NCI-H2029 (cell line): ENCODE data around the gene PRSS48.
"Not testable (repeated sequence)": the region's sequence is repeated elsewhere in the genome, so short reads cannot be mapped to it uniquely, and the experiment has no call there.

Source experiments
- DNase-seq: peaks from one replicate; lab custom pipeline; 2025; lab: John Stamatoyannopoulos, UW

Gene PRSS48

GRCh38 chr4:151263455-151263854 is 13.5 kb upstream of the PRSS48 start:
- DNase-seq, result no peak

- DNase-seq, result no peak
Measured at GRCh38 chr4:151266497-151266896, 10.5 kb upstream of the PRSS48 start.

GRCh38 chr4:151267104-151267503 is 9.9 kb upstream of the PRSS48 start:
- no peak for DNase-seq

- no peak for DNase-seq
Measured at GRCh38 chr4:151267822-151268535, 9.0 kb upstream of the PRSS48 start.

- not testable (repeated sequence) for DNase-seq
Measured at GRCh38 chr4:151268905-151269304, 8.1 kb upstream of the PRSS48 start.

- no peak for DNase-seq
Measured at GRCh38 chr4:151284534-151285245, 7.7 kb downstream of the PRSS48 start.

GRCh38 chr4:151287409-151287808 is 10.4 kb downstream of the PRSS48 start:
- DNase-seq, result no peak

- DNase-seq, result no peak
Measured at GRCh38 chr4:151291485-151291884, 14.5 kb downstream of the PRSS48 start.

GRCh38 chr4:151292038-151292437 is 15.1 kb downstream of the PRSS48 start:
- DNase-seq, result no peak

GRCh38 chr4:151294833-151295496 is 18.0 kb downstream of the PRSS48 start:
- DNase-seq, result no peak

- no peak for DNase-seq
Measured at GRCh38 chr4:151296227-151296626, 19.3 kb downstream of the PRSS48 start.

- no peak for DNase-seq
Measured at GRCh38 chr4:151297170-151297569, 20.2 kb downstream of the PRSS48 start.

GRCh38 chr4:151302432-151302831 is 25.5 kb downstream of the PRSS48 start:
- no peak for DNase-seq

GRCh38 chr4:151304226-151304625 is 27.3 kb downstream of the PRSS48 start:
- no peak for DNase-seq

- no peak for DNase-seq
Measured at GRCh38 chr4:151304755-151305154, 27.8 kb downstream of the PRSS48 start.

GRCh38 chr4:151310124-151310728 is 33.3 kb downstream of the PRSS48 start:
- DNase-seq, result no peak

- no peak for DNase-seq
Measured at GRCh38 chr4:151313306-151314009, 36.5 kb downstream of the PRSS48 start.

- DNase-seq, result no peak
Measured at GRCh38 chr4:151314010-151314355, 37.0 kb downstream of the PRSS48 start.

- DNase-seq, result no peak
Measured at GRCh38 chr4:151314479-151314878, 37.5 kb downstream of the PRSS48 start.

- no peak for DNase-seq
Measured at GRCh38 chr4:151315212-151315886, 38.4 kb downstream of the PRSS48 start.

GRCh38 chr4:151316645-151317044 is 39.7 kb downstream of the PRSS48 start:
- DNase-seq, result no peak
